SK-N-SH treated with all-trans-retinoic acid at 6 μM for 48 hours (cell line): ENCODE data around the gene TLE6.

Experiments
- BACH2 ChIP-seq: fragments of 250-450 bp; sonication (Bioruptor Pico); IDR thresholded peaks from 2 replicates; pipeline ENCODE4 v1.9.0; 2021; ENCODE audit warnings: mild to moderate bottlenecking, borderline replicate concordance
- ESRRG ChIP-seq: fragments of 250-450 bp; sonication (Bioruptor Pico); IDR thresholded peaks from 2 replicates; pipeline ENCODE4 v1.6.1; 2021; ENCODE audit warnings: mild to moderate bottlenecking
- OSR1 ChIP-seq: fragments of 250-450 bp; sonication (Bioruptor Pico); IDR thresholded peaks from 2 replicates; pipeline ENCODE4 v1.8.0; 2022; ENCODE audit warnings: moderate library complexity, mild to moderate bottlenecking, inconsistent platforms
- PPARA ChIP-seq: fragments of 250-450 bp; sonication (Bioruptor Pico); IDR thresholded peaks from 2 replicates; pipeline ENCODE4 v1.5.0; 2020; ENCODE audit warnings: mild to moderate bottlenecking, borderline replicate concordance
- RARB ChIP-seq: fragments of 250-450 bp; sonication (Bioruptor Pico); IDR thresholded peaks from 2 replicates; pipeline ENCODE4 v1.8.0; 2021; ENCODE audit warnings: mild to moderate bottlenecking, moderate library complexity
- SNAI2 ChIP-seq: fragments of 250-450 bp; sonication (Bioruptor Pico); IDR thresholded peaks from 2 replicates; pipeline ENCODE4 v1.5.0; 2020; ENCODE audit warnings: mild to moderate bottlenecking, moderate library complexity
- ZC3H10 ChIP-seq: fragments of 250-450 bp; sonication (Bioruptor Pico); IDR thresholded peaks from 2 replicates; pipeline ENCODE4 v1.5.1; 2021; ENCODE audit warnings: mild to moderate bottlenecking, moderate library complexity
- ZNF70 ChIP-seq: fragments of 450-650 bp; formaldehyde crosslinking; IDR thresholded peaks from 2 replicates; pipeline ENCODE4 v1.5.0; 2020; ENCODE audit warnings: mild to moderate bottlenecking, moderate library complexity
- TF ChIP-seq, protein P1 (sequence below): fragments of 250-450 bp; sonication (Bioruptor Pico); IDR thresholded peaks from 2 replicates; pipeline ENCODE4 v1.5.1; 2021; ENCODE audit warnings: mild to moderate bottlenecking, moderate library complexity
- TF ChIP-seq, protein P2 (sequence below): fragments of 250-450 bp; sonication (Bioruptor Pico); IDR thresholded peaks from 2 replicates; pipeline ENCODE4 v1.8.0; 2020; ENCODE audit warnings: mild to moderate bottlenecking, moderate library complexity, borderline replicate concordance
- TF ChIP-seq, protein P3 (sequence below): fragments of 250-450 bp; sonication (Bioruptor Pico); IDR thresholded peaks from 2 replicates; pipeline ENCODE4 v1.5.1; 2020; ENCODE audit warnings: low read depth, mild to moderate bottlenecking, moderate library complexity

DNA sequence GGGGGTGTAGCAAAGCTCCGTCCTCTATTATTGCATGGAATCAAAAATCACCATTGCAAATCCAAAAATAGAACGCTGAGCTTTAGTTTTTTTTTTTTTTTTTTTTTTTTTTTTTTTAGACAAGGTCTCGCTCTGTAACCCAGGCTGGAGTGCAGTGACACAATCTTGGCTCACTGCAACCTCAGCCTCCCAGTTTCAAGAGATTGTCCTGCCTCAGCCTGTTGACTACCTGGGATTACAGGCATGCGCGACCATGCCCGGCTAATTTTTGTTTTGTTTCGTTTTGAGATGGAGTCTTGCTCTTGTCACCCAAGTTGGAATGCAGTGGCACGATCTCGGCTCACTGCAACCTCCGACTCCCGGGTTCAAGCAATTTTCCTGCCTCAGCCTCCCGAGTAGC, 17.2 kb upstream of the TLE6 start:
- TF ChIP-seq RARB (CRISPR knock-in tag) (no peak), SNAI2 (no peak), ZNF70 (CRISPR knock-in tag) (no peak), OSR1 (CRISPR knock-in tag) (no peak), ZC3H10 (no peak), BACH2 (CRISPR knock-in tag) (no peak), ESRRG (no peak), PPARA (CRISPR knock-in tag) (no peak)
- TF ChIP-seq, protein P1, sequence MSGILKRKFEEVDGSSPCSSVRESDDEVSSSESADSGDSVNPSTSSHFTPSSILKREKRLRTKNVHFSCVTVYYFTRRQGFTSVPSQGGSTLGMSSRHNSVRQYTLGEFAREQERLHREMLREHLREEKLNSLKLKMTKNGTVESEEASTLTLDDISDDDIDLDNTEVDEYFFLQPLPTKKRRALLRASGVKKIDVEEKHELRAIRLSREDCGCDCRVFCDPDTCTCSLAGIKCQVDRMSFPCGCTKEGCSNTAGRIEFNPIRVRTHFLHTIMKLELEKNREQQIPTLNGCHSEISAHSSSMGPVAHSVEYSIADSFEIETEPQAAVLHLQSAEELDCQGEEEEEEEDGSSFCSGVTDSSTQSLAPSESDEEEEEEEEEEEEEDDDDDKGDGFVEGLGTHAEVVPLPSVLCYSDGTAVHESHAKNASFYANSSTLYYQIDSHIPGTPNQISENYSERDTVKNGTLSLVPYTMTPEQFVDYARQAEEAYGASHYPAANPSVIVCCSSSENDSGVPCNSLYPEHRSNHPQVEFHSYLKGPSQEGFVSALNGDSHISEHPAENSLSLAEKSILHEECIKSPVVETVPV (CRISPR knock-in tag), result no peak
- TF ChIP-seq, protein P2, sequence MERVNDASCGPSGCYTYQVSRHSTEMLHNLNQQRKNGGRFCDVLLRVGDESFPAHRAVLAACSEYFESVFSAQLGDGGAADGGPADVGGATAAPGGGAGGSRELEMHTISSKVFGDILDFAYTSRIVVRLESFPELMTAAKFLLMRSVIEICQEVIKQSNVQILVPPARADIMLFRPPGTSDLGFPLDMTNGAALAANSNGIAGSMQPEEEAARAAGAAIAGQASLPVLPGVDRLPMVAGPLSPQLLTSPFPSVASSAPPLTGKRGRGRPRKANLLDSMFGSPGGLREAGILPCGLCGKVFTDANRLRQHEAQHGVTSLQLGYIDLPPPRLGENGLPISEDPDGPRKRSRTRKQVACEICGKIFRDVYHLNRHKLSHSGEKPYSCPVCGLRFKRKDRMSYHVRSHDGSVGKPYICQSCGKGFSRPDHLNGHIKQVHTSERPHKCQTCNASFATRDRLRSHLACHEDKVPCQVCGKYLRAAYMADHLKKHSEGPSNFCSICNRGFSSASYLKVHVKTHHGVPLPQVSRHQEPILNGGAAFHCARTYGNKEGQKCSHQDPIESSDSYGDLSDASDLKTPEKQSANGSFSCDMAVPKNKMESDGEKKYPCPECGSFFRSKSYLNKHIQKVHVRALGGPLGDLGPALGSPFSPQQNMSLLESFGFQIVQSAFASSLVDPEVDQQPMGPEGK (CRISPR knock-in tag), result no peak
- TF ChIP-seq, protein P3, sequence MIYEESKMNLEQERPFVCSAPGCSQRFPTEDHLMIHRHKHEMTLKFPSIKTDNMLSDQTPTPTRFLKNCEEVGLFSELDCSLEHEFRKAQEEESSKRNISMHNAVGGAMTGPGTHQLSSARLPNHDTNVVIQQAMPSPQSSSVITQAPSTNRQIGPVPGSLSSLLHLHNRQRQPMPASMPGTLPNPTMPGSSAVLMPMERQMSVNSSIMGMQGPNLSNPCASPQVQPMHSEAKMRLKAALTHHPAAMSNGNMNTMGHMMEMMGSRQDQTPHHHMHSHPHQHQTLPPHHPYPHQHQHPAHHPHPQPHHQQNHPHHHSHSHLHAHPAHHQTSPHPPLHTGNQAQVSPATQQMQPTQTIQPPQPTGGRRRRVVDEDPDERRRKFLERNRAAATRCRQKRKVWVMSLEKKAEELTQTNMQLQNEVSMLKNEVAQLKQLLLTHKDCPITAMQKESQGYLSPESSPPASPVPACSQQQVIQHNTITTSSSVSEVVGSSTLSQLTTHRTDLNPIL, result no peak
